ENCODE results near the gene PHF19. TPM values are rescaled to one million over a fixed set of nuclear protein-coding genes. Genes with fewer than 3 reads are reported as not detected.
A peak's percentile ranks its signal among the peaks of the same experiment; 100 is the strongest.

Gene PHF19
- polyA plus RNA-seq, 1 of the 3 experiments (the other 2 are of a cell fraction), result 33.4 TPM

DNA sequence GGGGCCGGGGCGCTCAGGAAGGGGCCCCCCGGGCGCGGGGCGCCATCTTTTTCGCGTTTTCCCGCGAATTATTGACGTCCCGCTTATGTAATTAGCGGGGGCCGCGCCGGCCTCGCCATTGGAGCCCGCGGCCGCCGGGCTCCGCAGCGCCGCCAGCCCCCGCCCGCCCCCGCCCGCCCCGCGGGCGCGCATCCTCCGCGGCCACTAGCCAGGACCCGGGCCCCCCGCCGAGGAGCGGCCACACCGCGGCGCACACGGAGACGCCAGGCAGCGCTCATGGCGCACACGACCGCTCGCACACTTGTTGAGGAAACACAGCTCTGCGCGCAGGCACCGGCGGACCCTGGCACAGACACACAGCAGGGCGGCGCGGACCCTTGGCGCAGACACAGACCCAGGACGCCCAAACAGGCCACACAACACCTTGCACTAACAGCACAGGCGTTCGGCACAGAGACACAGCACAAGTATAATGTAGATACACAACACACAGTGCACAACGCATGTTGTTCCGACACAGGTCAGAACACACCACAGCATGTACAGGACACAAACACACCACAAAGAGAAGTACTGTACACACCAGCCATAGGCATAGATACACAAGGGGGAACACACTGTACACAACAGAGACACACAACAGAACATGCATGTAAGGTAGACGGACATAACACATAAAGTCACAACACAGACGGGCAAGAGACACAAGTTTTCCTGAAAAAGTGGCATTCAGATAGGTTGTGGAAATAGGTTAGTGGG lies 467 bp upstream of the PHF19 start (continued):
- no peak for TF ChIP-seq CHD2 (IDR thresholded peaks at IDR 0.05; ENCODE audit: low read length, partially characterized antibody)
- peak; percentile 44; the same call in 1 of the 2 replicates for TF ChIP-seq TAF1 (IDR thresholded peaks at IDR 0.05; ENCODE audit: borderline replicate concordance, low read depth, low read length)
- TF ChIP-seq EP300 (IDR thresholded peaks at IDR 0.05; ENCODE audit: borderline replicate concordance in 1 of 2, low read depth in 1 of 2, low read length in 1 of 2), result 0 out of 4 replicates have a peak, but pooled peaks of 1 of the 2 experiments have one; percentile 19
- TF ChIP-seq MEF2A (IDR thresholded peaks at IDR 0.05; ENCODE audit: borderline replicate concordance, low read depth), result no peak
- TF ChIP-seq, protein P1, sequence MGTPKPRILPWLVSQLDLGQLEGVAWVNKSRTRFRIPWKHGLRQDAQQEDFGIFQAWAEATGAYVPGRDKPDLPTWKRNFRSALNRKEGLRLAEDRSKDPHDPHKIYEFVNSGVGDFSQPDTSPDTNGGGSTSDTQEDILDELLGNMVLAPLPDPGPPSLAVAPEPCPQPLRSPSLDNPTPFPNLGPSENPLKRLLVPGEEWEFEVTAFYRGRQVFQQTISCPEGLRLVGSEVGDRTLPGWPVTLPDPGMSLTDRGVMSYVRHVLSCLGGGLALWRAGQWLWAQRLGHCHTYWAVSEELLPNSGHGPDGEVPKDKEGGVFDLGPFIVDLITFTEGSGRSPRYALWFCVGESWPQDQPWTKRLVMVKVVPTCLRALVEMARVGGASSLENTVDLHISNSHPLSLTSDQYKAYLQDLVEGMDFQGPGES (IDR thresholded peaks at IDR 0.05; ENCODE audit: low read depth, low read length), result no peak
- TF ChIP-seq TEAD4 (IDR thresholded peaks at IDR 0.05; ENCODE audit: borderline replicate concordance, insufficient read depth), result no peak
- no peak for TF ChIP-seq RFX5 (IDR thresholded peaks at IDR 0.05; ENCODE audit: low read length)
- no peak for TF ChIP-seq GATA2 (CRISPR knock-in tag; IDR thresholded peaks at IDR 0.05)
- TF ChIP-seq, protein P2, sequence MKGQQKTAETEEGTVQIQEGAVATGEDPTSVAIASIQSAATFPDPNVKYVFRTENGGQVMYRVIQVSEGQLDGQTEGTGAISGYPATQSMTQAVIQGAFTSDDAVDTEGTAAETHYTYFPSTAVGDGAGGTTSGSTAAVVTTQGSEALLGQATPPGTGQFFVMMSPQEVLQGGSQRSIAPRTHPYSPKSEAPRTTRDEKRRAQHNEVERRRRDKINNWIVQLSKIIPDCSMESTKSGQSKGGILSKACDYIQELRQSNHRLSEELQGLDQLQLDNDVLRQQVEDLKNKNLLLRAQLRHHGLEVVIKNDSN (IDR thresholded peaks at IDR 0.05; ENCODE audit: borderline replicate concordance, low read depth), result no peak
- TF ChIP-seq RCOR1 (IDR thresholded peaks at IDR 0.05; ENCODE audit: low read length), result no peak

DNA sequence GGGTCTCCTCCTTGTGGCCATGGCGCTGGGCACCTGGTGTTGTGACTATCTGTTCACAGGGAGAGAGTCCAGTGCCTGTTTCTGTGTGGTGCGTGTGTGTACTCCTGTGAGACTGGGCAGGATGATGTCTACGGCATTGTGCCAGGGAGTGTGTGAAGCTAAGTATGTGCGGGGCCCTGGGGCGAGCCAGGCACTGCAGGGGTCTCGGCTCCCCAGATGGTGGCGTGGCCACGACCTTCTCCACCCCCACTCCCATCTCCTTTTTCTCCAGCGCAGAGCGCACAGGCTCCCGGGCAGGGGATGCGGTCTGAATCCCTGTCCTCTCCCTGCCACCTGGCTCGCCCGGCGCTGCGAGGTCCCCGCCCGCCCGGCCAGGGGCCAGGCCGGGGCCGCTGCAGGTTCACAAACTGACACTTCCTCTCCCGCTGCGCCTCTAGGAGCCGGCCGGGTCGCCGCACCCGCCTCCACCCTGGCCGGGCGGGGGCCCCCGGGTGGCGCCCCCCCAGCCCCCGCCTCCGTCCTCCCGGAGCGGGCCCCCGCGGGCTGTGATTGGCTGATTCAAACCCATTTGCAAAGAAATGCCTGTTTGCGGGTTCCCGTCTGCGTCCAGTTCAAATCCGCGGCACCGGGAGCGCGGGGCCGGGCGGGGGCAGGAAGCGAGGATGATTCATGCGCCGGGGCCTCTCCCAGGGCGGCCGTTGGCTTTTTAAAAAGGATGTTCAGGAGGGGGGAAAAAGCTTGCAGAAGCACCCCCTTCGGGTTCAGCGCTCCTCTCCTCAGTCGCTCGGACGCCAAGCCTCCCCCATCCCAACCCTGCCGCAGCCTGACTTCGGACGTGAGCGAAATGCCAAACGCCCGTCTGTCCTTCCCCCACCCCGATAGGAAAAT lies 790 bp downstream of the PHF19 start:
- H3K9me3 ChIP-seq, result no peaks in the 10 kb centered on the region
- H3K27ac ChIP-seq (ENCODE audit: low read depth in 2 of 2, low read length in 1 of 2), result peak overlapping the region; percentile 86 to 90
- peaks cover 15 to 28% of the 10 kb centered on the region in 2 experiments; a peak in 3 of 4 replicates for H3K4me1 ChIP-seq (ENCODE audit: control insufficient read depth in 1 of 2, insufficient read depth in 2 of 2, low read depth in 1 of 2, low read length in 1 of 2)
- peak; percentile 94 for DNase-seq
- no peaks in the 10 kb centered on the region for H3K9me2 ChIP-seq
- H3K4me3 ChIP-seq (ENCODE audit: low read depth in 2 of 2, low read length in 1 of 2), result peak overlapping the region; percentile 65 to 74
- peak overlapping the region; percentile 83 for H2AFZ ChIP-seq (ENCODE audit: low read depth)
- POLR2A ChIA-PET, result interaction anchor here (0.7 to 1.7 kb wide), 7 partner anchors 12 to 184 kb away, joined by 3 to 8 read pairs (median 4); partner anchors contain the start of gene FBXW2
- H4K20me1 ChIP-seq (ENCODE audit: insufficient read depth), result no peaks in the 10 kb centered on the region
- H3K79me2 ChIP-seq (ENCODE audit: insufficient read depth), result peaks cover 26% of the 10 kb centered on the region
- peaks cover 6 to 13% of the 10 kb centered on the region in 2 experiments for H3K36me3 ChIP-seq (replicated peaks in 1 of 2; ENCODE audit: control insufficient read depth in 1 of 2, insufficient read depth in 2 of 2, low read length in 1 of 2)
- H3K9ac ChIP-seq, result peak overlapping the region; percentile 99
- CTCF ChIA-PET, result interaction anchor here (0.6 to 3.3 kb wide), 6 partner anchors 44 to 420 kb away, joined by 3 to 12 read pairs (median 4); no protein-coding TSS in a partner anchor
- 6% methylated on average over 6 of the region's 65 CpGs for WGBS (ENCODE audit: low lambda C conversion rate)
- H3K27me3 ChIP-seq (ENCODE audit: insufficient read depth), result no peaks in the 10 kb centered on the region
- H3K4me2 ChIP-seq, result peak overlapping the region; percentile 94
- peaks cover 5% of the 10 kb centered on the region for H3F3A ChIP-seq (replicated peaks; ENCODE audit: insufficient read depth)
- TF ChIP-seq EZH2phosphoT487 (IDR thresholded peaks at IDR 0.05; ENCODE audit: borderline replicate concordance, low read depth) (no peak), NRF1 (IDR thresholded peaks at IDR 0.05; ENCODE audit: low read depth, low read length) (no peak), ELF1 (IDR thresholded peaks at IDR 0.05) (peak; percentile 41; the same call in 1 of the 2 replicates), RFX5 (IDR thresholded peaks at IDR 0.05; ENCODE audit: low read length) (no peak), MXI1 (IDR thresholded peaks at IDR 0.05; ENCODE audit: low read depth, low read length) (0 out of 2 replicates have a peak, but pooled peaks have one; percentile 20), YY1 (IDR thresholded peaks at IDR 0.05; ENCODE audit: low read depth) (peak; percentile 57; the same call in 1 of the 2 replicates), POLR2AphosphoS5 (IDR thresholded peaks at IDR 0.05; ENCODE audit: low read depth, low read length) (peak; percentile 49; the same call in 1 of the 2 replicates), TEAD4 (IDR thresholded peaks at IDR 0.05; ENCODE audit: borderline replicate concordance, insufficient read depth) (0 out of 2 replicates have a peak, but pooled peaks have one; percentile 41), FOXM1 (IDR thresholded peaks at IDR 0.05; ENCODE audit: low read depth) (peak; percentile 99)
- TF ChIP-seq, protein P3, sequence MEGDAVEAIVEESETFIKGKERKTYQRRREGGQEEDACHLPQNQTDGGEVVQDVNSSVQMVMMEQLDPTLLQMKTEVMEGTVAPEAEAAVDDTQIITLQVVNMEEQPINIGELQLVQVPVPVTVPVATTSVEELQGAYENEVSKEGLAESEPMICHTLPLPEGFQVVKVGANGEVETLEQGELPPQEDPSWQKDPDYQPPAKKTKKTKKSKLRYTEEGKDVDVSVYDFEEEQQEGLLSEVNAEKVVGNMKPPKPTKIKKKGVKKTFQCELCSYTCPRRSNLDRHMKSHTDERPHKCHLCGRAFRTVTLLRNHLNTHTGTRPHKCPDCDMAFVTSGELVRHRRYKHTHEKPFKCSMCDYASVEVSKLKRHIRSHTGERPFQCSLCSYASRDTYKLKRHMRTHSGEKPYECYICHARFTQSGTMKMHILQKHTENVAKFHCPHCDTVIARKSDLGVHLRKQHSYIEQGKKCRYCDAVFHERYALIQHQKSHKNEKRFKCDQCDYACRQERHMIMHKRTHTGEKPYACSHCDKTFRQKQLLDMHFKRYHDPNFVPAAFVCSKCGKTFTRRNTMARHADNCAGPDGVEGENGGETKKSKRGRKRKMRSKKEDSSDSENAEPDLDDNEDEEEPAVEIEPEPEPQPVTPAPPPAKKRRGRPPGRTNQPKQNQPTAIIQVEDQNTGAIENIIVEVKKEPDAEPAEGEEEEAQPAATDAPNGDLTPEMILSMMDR (IDR thresholded peaks at IDR 0.05), result peak; percentile 24
- TF ChIP-seq, protein P4, sequence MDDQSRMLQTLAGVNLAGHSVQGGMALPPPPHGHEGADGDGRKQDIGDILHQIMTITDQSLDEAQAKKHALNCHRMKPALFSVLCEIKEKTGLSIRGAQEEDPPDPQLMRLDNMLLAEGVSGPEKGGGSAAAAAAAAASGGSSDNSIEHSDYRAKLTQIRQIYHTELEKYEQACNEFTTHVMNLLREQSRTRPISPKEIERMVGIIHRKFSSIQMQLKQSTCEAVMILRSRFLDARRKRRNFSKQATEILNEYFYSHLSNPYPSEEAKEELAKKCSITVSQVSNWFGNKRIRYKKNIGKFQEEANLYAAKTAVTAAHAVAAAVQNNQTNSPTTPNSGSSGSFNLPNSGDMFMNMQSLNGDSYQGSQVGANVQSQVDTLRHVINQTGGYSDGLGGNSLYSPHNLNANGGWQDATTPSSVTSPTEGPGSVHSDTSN (IDR thresholded peaks at IDR 0.05), result peak; percentile 15; the same call in 1 of the 2 replicates
